NB4 (cell line): ENCODE results near the gene POU6F2.
A peak's percentile ranks its signal among the peaks of the same experiment; 100 is the strongest.

Experiments
- DNase-seq: peaks from one replicate; pipeline ENCODE4 v3.0.0; 2010; ENCODE audit warnings: low read depth
- H3K4me3 ChIP-seq: one replicate; pipeline ENCODE4 v1.5.1; 2011; ENCODE audit warnings: mild to moderate bottlenecking, low read depth, low read length, moderate library complexity
- CTCF ChIP-seq: IDR thresholded peaks from one replicate; pipeline ENCODE4 v1.5.1; 2012; ENCODE audit warnings: low read depth, low read length
- MAX ChIP-seq: IDR thresholded peaks from 2 replicates; pipeline ENCODE4 v1.6.1; 2011; ENCODE audit warnings: low read depth, low read length
- MYC ChIP-seq: IDR thresholded peaks from 2 replicates; pipeline ENCODE4 v1.6.1; 2011; ENCODE audit warnings: low read depth, low read length
- POLR2A ChIP-seq: IDR thresholded peaks from 2 replicates; pipeline ENCODE4 v1.6.1; 2011; ENCODE audit warnings: mild to moderate bottlenecking; ENCODE audit not compliant: insufficient read length; ENCODE audit errors: extremely low read depth

The POU6F2 gene

GRCh38 chr7:39355664-39356063 lies 378.0 kb downstream of the POU6F2 start:
- no peak for DNase-seq
- TF ChIP-seq MAX = no peak
- no peak for TF ChIP-seq POLR2A
- no peak for TF ChIP-seq CTCF
- no peak for TF ChIP-seq MYC
- H3K4me3 ChIP-seq = no peak overlapping the region

GRCh38 chr7:39356172-39356925 lies 378.6 kb downstream of the POU6F2 start:
- TF ChIP-seq MAX (no peak), CTCF (no peak), MYC (no peak), POLR2A (no peak)
- no peak overlapping the region for H3K4me3 ChIP-seq
- no peak for DNase-seq

- DNase-seq = peak; percentile 28
- TF ChIP-seq CTCF (peak; percentile 73), MAX (no peak)
- H3K4me3 ChIP-seq = no peak overlapping the region
These were observed 379.9 kb downstream of the POU6F2 start for GRCh38 chr7:39357648-39358047.

- DNase-seq = no peak
- TF ChIP-seq MAX = no peak
- TF ChIP-seq CTCF = no peak
- no peak for TF ChIP-seq MYC
- TF ChIP-seq POLR2A = no peak
- no peak overlapping the region for H3K4me3 ChIP-seq
These were observed 382.3 kb downstream of the POU6F2 start for GRCh38 chr7:39360038-39360437.

- TF ChIP-seq POLR2A (no peak), MYC (no peak), MAX (no peak), CTCF (no peak)
- H3K4me3 ChIP-seq = no peak overlapping the region
These were observed 383.1 kb downstream of the POU6F2 start for GRCh38 chr7:39360766-39361165.

More at GRCh38 chr7:39360766-39361165, 383.1 kb downstream of the POU6F2 start:
- DNase-seq = no peak
